Common myeloid progenitor, CD34-positive (primary cell): Measurements from ENCODE around the gene LEPR.

Source experiments
- CTCF ChIA-PET: fragments of 350-600 bp; sonication (Branson Sonifier 250); formaldehyde crosslinking; loops from one replicate; lab custom pipeline; 2021; ENCODE audit warnings: antibody characterized with exemption; lab: Charles Lee
- POLR2A ChIA-PET: fragments of 350-600 bp; sonication (Branson Sonifier 250); formaldehyde crosslinking; loops from one replicate; lab custom pipeline; 2021; ENCODE audit warnings: antibody characterized with exemption; lab: Charles Lee
- DNase-seq, 3 donors: peaks; one replicate each; pipeline versions ENCODE4 v3.0.0 to v3.0.0-alpha.2; 2013
- H3K27ac ChIP-seq, 2 experiments: 1 replicate in 1 of 2; 2 replicates in 1 of 2; pipeline ENCODE4 v1.7.0; 2013; ENCODE audit warnings: inconsistent platforms in 2 of 2, low read length in 2 of 2, mild to moderate bottlenecking in 2 of 2, low read depth in 1 of 2, moderate library complexity in 1 of 2; ENCODE audit not compliant: severe bottlenecking in 2 of 2, insufficient read depth in 1 of 2, poor library complexity in 1 of 2
- H3K27me3 ChIP-seq, 5 experiments: replicated peaks in 2 of 5; 1 replicate in 3 of 5; 2 replicates in 2 of 5; pipeline versions ENCODE4 v1.6.1 to v1.7.0; 2013; ENCODE audit warnings: low read length in 4 of 5, mild to moderate bottlenecking in 2 of 5, moderate library complexity in 2 of 5, inconsistent platforms in 1 of 5; ENCODE audit not compliant: insufficient read depth in 5 of 5, control insufficient read depth in 4 of 5
- H3K36me3 ChIP-seq, 4 experiments: 1 replicate in 2 of 4; 2 replicates in 2 of 4; pipeline versions ENCODE4 v1.6.1 to v1.7.0; 2013; ENCODE audit warnings: low read length in 3 of 4, control low read depth in 1 of 4, mild to moderate bottlenecking in 1 of 4; ENCODE audit not compliant: control insufficient read depth in 4 of 4, insufficient read depth in 4 of 4
- H3K4me1 ChIP-seq, 4 experiments: 1 replicate in 3 of 4; 2 replicates in 1 of 4; pipeline versions ENCODE4 v1.6.1 to v1.7.1; 2013; ENCODE audit warnings: low read length in 3 of 4, mild to moderate bottlenecking in 3 of 4, control low read depth in 1 of 4, inconsistent platforms in 1 of 4, moderate library complexity in 1 of 4; ENCODE audit not compliant: control insufficient read depth in 4 of 4, insufficient read depth in 4 of 4; ENCODE audit errors: control extremely low read depth in 1 of 4
- H3K4me3 ChIP-seq, 7 experiments: 1 replicate in 4 of 7; 2 replicates in 3 of 7; pipeline versions ENCODE4 v1.5.1 to v1.7.0; 2013; ENCODE audit warnings: mild to moderate bottlenecking in 7 of 7, low read length in 6 of 7, moderate library complexity in 6 of 7, inconsistent platforms in 2 of 7, low read depth in 2 of 7, control low read depth in 1 of 7; ENCODE audit not compliant: insufficient read depth in 4 of 7, control insufficient read depth in 1 of 7; ENCODE audit errors: extremely low read depth in 1 of 7
- H3K9me3 ChIP-seq, 5 experiments: 1 replicate in 4 of 5; 2 replicates in 1 of 5; pipeline versions ENCODE4 v1.6.1 to v1.7.1; 2013; ENCODE audit warnings: low read length in 4 of 5, mild to moderate bottlenecking in 2 of 5, inconsistent platforms in 1 of 5, low read depth in 1 of 5, moderate library complexity in 1 of 5; ENCODE audit not compliant: control insufficient read depth in 4 of 5, insufficient read depth in 2 of 5; ENCODE audit errors: control extremely low read depth in 1 of 5
- WGBS: methylation state at CpG from one replicate; pipeline ENCODE4 v1.1.5; 2013; ENCODE audit not compliant: insufficient coverage; 5-methylcytosine and 5-hydroxymethylcytosine counted together

The LEPR gene

GRCh38 chr1:65425697-65426096, 5.2 kb downstream of the LEPR start:
- Histone ChIP-seq H3K27ac (no peak overlapping the region), H3K4me1 (peaks cover 13 to 65% (median 32%) of the 10 kb centered on the region in 4 experiments), H3K36me3 (peaks cover 14 to 49% (median 28%) of the 10 kb centered on the region in 4 experiments), H3K4me3 (no peak overlapping the region), H3K9me3 (no peaks in the 10 kb centered on the region), H3K27me3 (no peaks in the 10 kb centered on the region)
- ChIA-PET POLR2A (no interaction called here), CTCF (interaction anchor here (1.5 kb wide), 1 partner anchor 34 kb away, joined by 4 read pairs; no protein-coding TSS in a partner anchor)
- 93% methylated on average over 3 of the region's 3 CpGs for WGBS
- DNase-seq, result no peak

GRCh38 chr1:65429078-65429477, 8.6 kb downstream of the LEPR start:
- 94% methylated on average over 2 of the region's 2 CpGs for WGBS
- no peaks in the 10 kb centered on the region for H3K9me3 ChIP-seq
- peak overlapping the region; percentile 85 to 88 for H3K27ac ChIP-seq
- POLR2A ChIA-PET, result no interaction called here
- peak in 1 of 3 donors; percentile 24 for DNase-seq
- peaks cover 0 to 57% (median 23%) of the 10 kb centered on the region in 4 experiments for H3K4me1 ChIP-seq
- peaks cover 19 to 69% (median 40%) of the 10 kb centered on the region in 4 experiments for H3K36me3 ChIP-seq
- CTCF ChIA-PET, result interaction anchor here (1.5 to 1.6 kb wide), 2 partner anchors 10 to 192 kb away, joined by 4 to 5 read pairs; no protein-coding TSS in a partner anchor
- no peaks in the 10 kb centered on the region for H3K27me3 ChIP-seq
- peak overlapping the region in 1 of 7 experiments; percentile 42 for H3K4me3 ChIP-seq

- Histone ChIP-seq H3K36me3 (peaks cover 20 to 70% (median 44%) of the 10 kb centered on the region in 4 experiments), H3K4me3 (peak overlapping the region in 3 of 7 experiments; percentile 4 to 42 (median 5)), H3K27ac (peak overlapping the region; percentile 85 to 88), H3K4me1 (peaks cover 0 to 51% (median 23%) of the 10 kb centered on the region in 4 experiments), H3K27me3 (no peaks in the 10 kb centered on the region), H3K9me3 (no peaks in the 10 kb centered on the region)
- WGBS, result 58% methylated on average over 4 of the region's 7 CpGs
- peak in 2 of 3 donors; percentile 69 to 73 for DNase-seq
- ChIA-PET CTCF (interaction anchor here (1.2 to 2.4 kb wide), 9 partner anchors 9 to 258 kb away, joined by 3 to 17 read pairs (median 6); no protein-coding TSS in a partner anchor), POLR2A (no interaction called here)
Measured at GRCh38 chr1:65429806-65430205, 9.3 kb downstream of the LEPR start.

GRCh38 chr1:65431111-65431705, 10.7 kb downstream of the LEPR start:
- Histone ChIP-seq H3K27ac (no peak overlapping the region), H3K4me1 (peaks cover 0 to 40% (median 20%) of the 10 kb centered on the region in 4 experiments), H3K27me3 (no peaks in the 10 kb centered on the region), H3K36me3 (peaks cover 21 to 68% (median 39%) of the 10 kb centered on the region in 4 experiments), H3K4me3 (peak overlapping the region in 1 of 7 experiments; percentile 13), H3K9me3 (no peaks in the 10 kb centered on the region)
- peak; percentile 58 to 80 (median 74) for DNase-seq
- no CpG with 5 or more reads among the region's 1 CpG for WGBS
- CTCF ChIA-PET, result interaction anchor here (0.7 to 2.4 kb wide), 15 partner anchors 8 to 368 kb away, joined by 3 to 17 read pairs (median 3); no protein-coding TSS in a partner anchor
- POLR2A ChIA-PET, result no interaction called here

GRCh38 chr1:65432918-65433317, 12.4 kb downstream of the LEPR start:
- no peaks in the 10 kb centered on the region for H3K9me3 ChIP-seq
- peaks cover 17 to 55% (median 32%) of the 10 kb centered on the region in 4 experiments for H3K36me3 ChIP-seq
- peaks cover 0 to 39% (median 20%) of the 10 kb centered on the region in 4 experiments for H3K4me1 ChIP-seq
- POLR2A ChIA-PET, result no interaction called here
- WGBS, result 73% methylated on average over 6 of the region's 8 CpGs
- CTCF ChIA-PET, result no interaction called here
- no peak for DNase-seq
- no peaks in the 10 kb centered on the region for H3K27me3 ChIP-seq
- H3K27ac ChIP-seq, result no peak overlapping the region
- no peak overlapping the region for H3K4me3 ChIP-seq

GRCh38 chr1:65434255-65434654, 13.8 kb downstream of the LEPR start:
- no peaks in the 10 kb centered on the region for H3K9me3 ChIP-seq
- POLR2A ChIA-PET, result no interaction called here
- DNase-seq, result peak in 2 of 3 donors; percentile 27 to 31
- CTCF ChIA-PET, result interaction anchor here (1.0 kb wide), 1 partner anchor 10 kb away, joined by 3 read pairs; no protein-coding TSS in a partner anchor
- WGBS, result no CpG with 5 or more reads among the region's 1 CpG
- H3K4me1 ChIP-seq, result peaks cover 0 to 32% (median 15%) of the 10 kb centered on the region in 4 experiments
- no peaks in the 10 kb centered on the region for H3K27me3 ChIP-seq
- peaks cover 13 to 45% (median 28%) of the 10 kb centered on the region in 4 experiments for H3K36me3 ChIP-seq
- H3K27ac ChIP-seq, result no peak overlapping the region
- H3K4me3 ChIP-seq, result no peak overlapping the region

- H3K4me3 ChIP-seq, result no peak overlapping the region
- no peaks in the 10 kb centered on the region for H3K27me3 ChIP-seq
- H3K4me1 ChIP-seq, result peaks cover 0 to 27% (median 14%) of the 10 kb centered on the region in 4 experiments
- no peak overlapping the region for H3K27ac ChIP-seq
- ChIA-PET POLR2A (no interaction called here), CTCF (no interaction called here)
- H3K9me3 ChIP-seq, result no peaks in the 10 kb centered on the region
- peaks cover 13 to 43% (median 25%) of the 10 kb centered on the region in 4 experiments for H3K36me3 ChIP-seq
- no peak for DNase-seq
- WGBS, result 87% methylated on average over 3 of the region's 3 CpGs
Measured at GRCh38 chr1:65434760-65435159, 14.3 kb downstream of the LEPR start.
